G401 (cell line): ENCODE results near the gene POLR3B. TPM values are rescaled to one million over a fixed set of nuclear protein-coding genes. Genes with fewer than 3 reads are reported as not detected.

ENCODE experiments used
- DNase-seq: peaks from one replicate; pipeline ENCODE4 v3.0.0-alpha.2; 2015; ENCODE audit warnings: low spot score
- in situ Hi-C: cut with HindIII; loops from 2 replicates; pipeline ENCODE4 v1.10.0; 2016; ENCODE audit warnings: low sequenced_read_pairs, mixed read lengths
- total RNA-seq: library from RNA; depleted of rRNA; stranded (reverse); fragments of >200 nt; shearing (Covaris generic); gene quantifications from 2 replicates; pipeline ENCODE4 v1.2.3, GENCODE V29; 2014

POLR3B gene
- total RNA-seq, 1 experiment from 2014 or later, result 8.1 TPM

- in situ Hi-C loops, result no loop called here
- no peak for DNase-seq
Observed at GRCh38 chr12:106387848-106388377, 30.4 kb downstream of the POLR3B start.

GRCh38 chr12:106389151-106389550 lies 31.6 kb downstream of the POLR3B start:
- no peak for DNase-seq
- in situ Hi-C loops, result no loop called here

GRCh38 chr12:106392759-106393158 lies 35.2 kb downstream of the POLR3B start:
- in situ Hi-C loops, result no loop called here
- peak; percentile 69 for DNase-seq

- in situ Hi-C loops, result no loop called here
- DNase-seq, result no peak
Observed at GRCh38 chr12:106409878-106410277, 52.3 kb downstream of the POLR3B start.

GRCh38 chr12:106412563-106412962 lies 55.0 kb downstream of the POLR3B start:
- no peak for DNase-seq
- in situ Hi-C loops, result no loop called here

- DNase-seq, result no peak
- in situ Hi-C loops, result no loop called here
Observed at GRCh38 chr12:106415134-106415533, 57.6 kb downstream of the POLR3B start.

DNA sequence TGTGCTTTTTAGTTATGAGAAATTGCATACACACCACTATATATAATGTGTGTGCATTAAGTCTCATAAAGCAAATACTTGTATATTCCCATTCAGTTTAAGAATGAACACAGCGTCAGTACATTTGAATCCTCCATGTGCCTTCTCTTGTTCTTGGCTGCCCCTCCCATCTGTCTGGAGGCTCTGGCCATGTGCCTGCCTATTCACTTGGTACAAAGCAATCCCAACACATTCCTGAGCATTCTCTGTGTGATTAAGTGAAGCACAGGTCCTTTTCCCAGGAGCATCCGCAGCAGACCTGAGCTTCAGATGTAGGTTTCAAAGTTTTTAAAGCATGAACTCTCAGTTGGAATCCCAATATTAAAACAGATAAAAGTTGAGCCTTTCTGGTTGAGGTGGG lies 58.7 kb downstream of the POLR3B start:
- in situ Hi-C loops, result no loop called here

DNA sequence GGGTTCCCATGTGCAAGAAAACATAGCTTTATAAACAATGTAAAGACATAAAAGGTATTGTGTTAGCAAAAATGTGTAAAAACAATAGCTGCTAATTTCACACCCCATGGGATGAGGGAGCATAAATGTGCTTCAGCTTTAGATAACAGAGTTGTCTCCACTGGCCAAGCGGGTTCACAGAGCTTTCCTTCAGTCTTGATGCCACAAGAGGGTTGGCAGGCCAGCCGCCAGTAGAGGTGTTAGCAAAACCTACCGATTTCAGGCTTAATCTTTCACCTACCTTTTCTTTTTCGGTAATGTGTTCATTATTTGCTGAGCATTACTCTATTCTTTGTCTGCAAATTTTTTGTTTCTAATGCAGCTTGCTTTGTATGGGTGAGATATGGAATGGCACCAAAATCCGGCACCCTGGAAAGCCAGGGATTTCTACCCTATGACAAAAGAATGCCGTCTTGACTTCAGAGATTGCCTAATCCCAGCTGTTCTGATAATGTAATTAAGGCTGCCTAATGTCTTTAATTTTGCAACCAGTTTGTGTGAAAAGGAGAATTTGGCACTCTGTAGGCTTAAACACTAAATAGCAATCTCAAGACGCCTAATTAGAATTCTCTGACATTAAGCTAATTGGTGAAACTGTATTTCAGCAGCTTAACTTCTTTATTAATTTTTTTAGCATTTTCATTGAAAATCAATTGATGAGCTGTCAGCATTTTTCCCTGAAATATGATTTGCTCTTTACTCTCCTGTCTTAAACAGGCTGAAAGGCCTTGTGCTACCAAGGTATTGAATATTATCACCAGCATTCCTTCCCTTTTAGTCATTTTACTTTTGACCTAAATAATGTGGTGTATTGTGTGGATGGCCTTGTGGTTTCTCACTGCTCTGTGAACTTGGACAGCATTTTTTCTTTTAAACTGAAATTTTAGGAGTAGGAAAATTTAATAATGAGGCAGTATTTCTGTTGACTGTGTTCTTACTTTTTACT lies 60.7 kb downstream of the POLR3B start:
- no peak for DNase-seq
- in situ Hi-C loops, result no loop called here

More for the DNA sequence above, 58.7 kb downstream of the POLR3B start:
- DNase-seq, result no peak

DNA sequence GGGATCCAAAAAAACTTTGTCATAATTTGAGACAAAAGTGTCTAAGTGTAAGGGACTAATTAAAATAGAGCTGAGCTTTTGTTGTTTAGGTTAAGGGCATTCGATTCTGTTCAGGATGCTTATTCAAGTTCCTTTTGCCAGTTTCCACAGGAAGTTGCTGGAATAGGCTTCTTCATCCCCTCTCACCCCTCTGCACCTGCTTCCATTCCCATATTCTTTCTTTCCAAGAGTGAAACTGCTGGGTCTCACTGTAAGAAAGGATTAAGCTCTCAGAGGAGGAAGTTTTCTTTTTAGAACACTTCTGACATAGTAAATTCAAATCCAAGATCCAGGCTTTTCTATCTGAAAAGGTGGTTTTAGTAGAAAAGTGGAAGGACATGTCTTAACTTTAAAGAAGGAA lies 61.4 kb downstream of the POLR3B start:
- in situ Hi-C loops, result no loop called here
- no peak for DNase-seq

DNA sequence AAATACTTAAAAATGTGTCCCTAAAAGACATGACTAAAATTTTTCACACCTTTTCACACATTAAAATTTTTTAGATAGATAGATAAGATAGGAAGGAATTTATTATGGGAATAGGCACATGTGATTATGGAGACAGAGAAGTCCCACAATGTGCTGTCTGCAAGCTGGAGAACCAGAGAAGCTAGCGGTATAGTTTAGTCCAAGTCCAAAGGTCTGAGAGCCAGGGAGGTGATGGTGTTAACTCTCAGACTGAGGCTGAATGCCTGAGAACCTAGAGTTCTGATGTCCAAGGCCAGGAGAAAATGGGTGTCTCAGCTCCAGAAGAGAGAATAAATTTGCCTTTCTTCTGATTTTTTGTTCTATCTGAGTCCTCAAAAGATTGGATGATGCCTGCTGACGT lies 65.7 kb downstream of the POLR3B start:
- in situ Hi-C loops, result no loop called here

GRCh38 chr12:106425061-106425702 lies 67.6 kb downstream of the POLR3B start:
- no peak for DNase-seq
- in situ Hi-C loops, result no loop called here

More for the DNA sequence above, 65.7 kb downstream of the POLR3B start:
- no peak for DNase-seq

DNA sequence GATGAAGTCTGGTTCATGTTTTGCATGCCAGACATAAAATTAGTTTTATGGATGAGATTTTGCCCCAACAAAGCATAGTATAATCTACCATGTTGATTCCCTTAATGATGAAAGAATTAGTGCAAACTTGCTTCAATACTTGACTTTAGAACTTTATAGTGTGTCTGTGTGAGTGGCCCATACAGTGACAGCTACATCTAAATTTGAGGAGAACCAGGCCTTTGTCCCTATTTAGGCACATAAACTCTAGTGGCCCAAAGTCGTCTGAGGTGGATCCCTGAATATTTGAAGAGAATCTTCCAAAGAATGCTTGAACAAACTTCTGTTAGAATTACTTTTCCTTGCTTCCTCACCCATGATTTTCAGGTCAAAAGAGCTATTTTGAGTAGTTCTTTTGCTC lies 70.4 kb downstream of the POLR3B start:
- no peak for DNase-seq
- in situ Hi-C loops, result no loop called here

DNA sequence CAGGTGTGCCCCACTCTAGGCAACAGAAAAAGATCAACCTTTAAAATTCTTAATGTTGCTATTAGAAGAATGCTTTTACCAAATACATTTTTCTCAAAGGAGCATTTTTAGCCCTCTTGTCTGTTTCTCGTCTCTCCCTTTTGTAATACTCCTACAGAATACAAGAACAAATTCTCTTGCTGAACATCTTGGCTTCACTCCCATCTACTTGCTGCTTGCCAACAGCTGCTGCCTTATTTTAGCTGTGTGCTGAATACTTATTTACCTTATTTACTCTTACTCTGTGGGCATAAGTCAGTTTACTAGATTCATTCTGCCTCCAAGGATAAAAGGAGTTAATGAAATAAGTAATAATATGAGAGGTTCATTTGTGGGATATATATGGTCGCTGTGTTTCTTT lies 70.8 kb downstream of the POLR3B start:
- in situ Hi-C loops, result no loop called here
- peak; percentile 59 for DNase-seq

DNA sequence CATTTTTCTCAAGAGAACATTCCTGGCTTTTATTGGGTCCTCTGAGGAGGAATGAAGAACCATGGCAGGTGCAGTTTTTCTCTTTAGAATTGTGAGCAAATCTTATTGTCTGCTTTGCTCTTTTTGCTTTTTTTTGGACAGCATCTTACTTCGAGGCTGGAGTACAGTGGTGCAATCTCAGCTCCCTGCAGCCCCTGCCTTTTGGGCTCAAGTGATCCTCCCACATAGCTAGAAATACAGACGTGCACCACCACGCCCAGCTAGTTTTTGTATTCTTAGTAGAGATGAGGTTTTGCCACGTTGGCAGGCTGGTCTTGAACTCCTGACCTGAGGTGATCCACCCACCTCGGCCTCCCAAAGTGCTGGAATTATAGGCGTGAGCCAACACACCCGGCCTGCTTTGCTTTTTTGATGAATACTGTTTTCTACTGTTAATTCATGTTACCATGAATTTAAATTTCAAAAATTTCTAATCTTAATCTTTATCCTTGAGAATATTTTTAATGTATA lies 71.5 kb downstream of the POLR3B start:
- in situ Hi-C loops, result no loop called here
- DNase-seq, result no peak

DNA sequence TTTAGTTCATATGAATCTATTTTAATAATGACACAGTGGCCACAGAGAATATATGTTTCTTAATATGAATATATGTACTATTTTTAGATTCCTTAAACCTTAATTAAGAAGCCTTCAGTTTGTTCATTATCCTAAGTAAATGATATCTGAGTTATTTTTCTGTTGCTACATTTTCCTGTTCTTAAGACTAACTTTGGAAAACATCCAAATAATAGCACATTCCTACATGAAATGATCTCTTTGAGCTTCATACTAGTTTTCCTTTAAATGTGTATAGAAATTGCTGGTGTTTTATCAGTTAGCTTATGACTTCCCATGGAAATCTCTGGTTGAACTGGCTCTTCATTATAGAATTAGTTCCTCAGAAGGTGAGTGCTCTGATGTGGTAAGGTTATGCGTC lies 72.1 kb downstream of the POLR3B start:
- DNase-seq, result no peak
- in situ Hi-C loops, result no loop called here

- in situ Hi-C loops, result no loop called here
- DNase-seq, result no peak
Observed at GRCh38 chr12:106431839-106432411, 74.4 kb downstream of the POLR3B start.

DNA sequence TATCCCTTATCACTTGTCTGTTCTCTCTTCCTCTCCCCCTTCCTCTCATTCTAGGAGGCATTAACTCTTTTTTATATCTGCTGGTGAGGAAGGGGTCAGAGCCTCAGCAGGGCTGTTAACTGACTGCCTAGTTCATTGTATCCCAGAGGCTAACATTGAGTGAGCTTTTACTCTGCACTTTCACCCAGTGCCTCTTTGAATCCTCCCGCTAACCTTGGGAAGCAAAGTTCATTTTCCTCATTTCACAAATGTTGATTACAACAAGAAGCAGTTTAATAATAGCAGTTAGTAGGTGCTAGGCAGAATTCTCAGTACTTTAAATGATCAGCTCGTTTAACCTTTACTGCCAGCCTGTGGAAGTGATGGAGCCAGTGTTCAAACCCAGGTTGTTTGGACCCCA lies 75.5 kb downstream of the POLR3B start:
- in situ Hi-C loops, result no loop called here
- DNase-seq, result no peak

GRCh38 chr12:106434526-106434925 lies 77.0 kb downstream of the POLR3B start:
- in situ Hi-C loops, result no loop called here

DNA sequence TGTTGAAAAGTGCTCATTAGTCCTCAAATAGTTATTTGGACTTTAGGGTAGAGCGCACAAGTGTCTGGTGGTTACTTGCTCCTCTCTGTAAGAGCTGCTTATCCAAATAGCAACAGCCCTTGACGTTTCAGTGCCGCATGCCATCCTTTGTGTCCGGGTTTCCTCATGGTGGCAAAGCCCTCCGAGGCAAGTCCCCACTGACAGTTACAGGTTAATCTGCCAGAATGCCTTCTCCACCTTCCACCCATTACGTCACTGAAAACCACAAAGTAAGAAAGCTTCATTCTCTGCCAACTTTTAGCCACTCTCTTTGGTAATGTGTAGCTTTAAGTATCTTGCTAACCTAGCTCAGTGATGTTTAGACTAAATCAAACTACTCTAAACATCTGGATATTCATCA lies 78.6 kb downstream of the POLR3B start:
- in situ Hi-C loops, result no loop called here
- DNase-seq, result no peak

More at GRCh38 chr12:106434526-106434925, 77.0 kb downstream of the POLR3B start:
- no peak for DNase-seq

DNA sequence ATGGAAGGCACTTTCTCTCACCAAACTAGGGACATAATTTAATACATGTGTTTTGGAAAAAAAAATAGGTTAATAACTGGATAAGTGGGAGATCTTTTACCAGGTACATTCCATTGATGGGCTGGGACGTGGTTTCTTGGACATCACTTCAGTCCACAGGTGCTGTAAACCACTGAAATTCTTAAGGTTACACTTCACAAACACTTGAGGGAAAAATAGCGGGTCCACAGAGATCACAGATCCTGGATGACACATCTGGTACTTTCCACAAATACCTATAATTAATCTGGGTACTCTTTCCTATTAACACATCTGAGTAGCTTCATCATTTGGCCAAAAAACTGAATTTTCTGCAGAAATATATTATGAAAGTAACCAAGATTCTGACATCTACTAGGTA lies 85.0 kb downstream of the POLR3B start:
- in situ Hi-C loops, result no loop called here
- no peak for DNase-seq
